Neural crest cell (in vitro differentiated cells): Measurements from ENCODE around the gene GPR151. TPM values are rescaled to one million over a fixed set of nuclear protein-coding genes. Genes with fewer than 3 reads are reported as not detected.

ENCODE experiments used
- DNase-seq: peaks from one replicate; pipeline ENCODE4 v3.0.0; 2021; ENCODE audit warnings: low read depth, mixed read lengths, low spot score
- H3K27ac Mint-ChIP-seq: one replicate; pipeline ENCODE4 v1.8.0; 2021; ENCODE audit warnings: mild to moderate bottlenecking, mixed read lengths; ENCODE audit not compliant: unreplicated experiment
- H3K27me3 Mint-ChIP-seq: 2 replicates; pipeline ENCODE4 v1.8.0; 2021; ENCODE audit warnings: low read depth, mild to moderate bottlenecking, mixed read lengths
- H3K36me3 Mint-ChIP-seq: 2 replicates; pipeline ENCODE4 v1.8.0; 2021; ENCODE audit warnings: low read depth, mild to moderate bottlenecking, mixed read lengths
- H3K4me1 Mint-ChIP-seq: 2 replicates; pipeline ENCODE4 v1.8.0; 2021; ENCODE audit warnings: mixed read lengths
- H3K4me3 Mint-ChIP-seq: one replicate; pipeline ENCODE4 v1.8.0; 2021; ENCODE audit warnings: mild to moderate bottlenecking, mixed read lengths
- H3K9me3 Mint-ChIP-seq: 2 replicates; pipeline ENCODE4 v1.8.0; 2021; ENCODE audit warnings: mixed read lengths
- CTCF ChIP-seq: fragments of 200-600 bp; sonication (generic); conservative IDR thresholded peaks from 2 replicates; pipeline ENCODE4 v1.5.0; 2021; ENCODE audit warnings: antibody characterized with exemption, mild to moderate bottlenecking
- total RNA-seq: library from RNA; stranded (reverse); gene quantifications from 2 replicates; pipeline ENCODE4 v1.2.1, GENCODE V29; 2021

Gene GPR151
- total RNA-seq, 1 donor from 2014 or later, result not detected

GRCh38 chr5:146484714-146485391 is 31.1 kb downstream of the GPR151 start:
- Mint-ChIP-seq H3K4me1 (no peaks in the 10 kb centered on the region), H3K9me3 (no peaks in the 10 kb centered on the region)

GRCh38 chr5:146482775-146483174 is 33.2 kb downstream of the GPR151 start:
- no peak for DNase-seq
- H3K36me3 Mint-ChIP-seq, result peaks cover 17% of the 10 kb centered on the region
- no peak overlapping the region for H3K27ac Mint-ChIP-seq
- TF ChIP-seq CTCF, result no peak
- H3K4me1 Mint-ChIP-seq, result no peaks in the 10 kb centered on the region
- H3K27me3 Mint-ChIP-seq, result no peaks in the 10 kb centered on the region
- no peaks in the 10 kb centered on the region for H3K9me3 Mint-ChIP-seq
- no peak overlapping the region for H3K4me3 Mint-ChIP-seq

More at GRCh38 chr5:146484714-146485391, 31.1 kb downstream of the GPR151 start:
- DNase-seq, result no peak
- H3K36me3 Mint-ChIP-seq, result peaks cover 30% of the 10 kb centered on the region
- no peaks in the 10 kb centered on the region for H3K27me3 Mint-ChIP-seq
- H3K27ac Mint-ChIP-seq, result no peak overlapping the region
- no peak for TF ChIP-seq CTCF
- no peak overlapping the region for H3K4me3 Mint-ChIP-seq

GRCh38 chr5:146475906-146476305 is 40.1 kb downstream of the GPR151 start:
- no peak overlapping the region for H3K27ac Mint-ChIP-seq
- no peak for DNase-seq

GRCh38 chr5:146475190-146475780 is 40.7 kb downstream of the GPR151 start:
- H3K4me3 Mint-ChIP-seq, result no peak overlapping the region
- H3K27me3 Mint-ChIP-seq, result no peaks in the 10 kb centered on the region
- H3K4me1 Mint-ChIP-seq, result no peaks in the 10 kb centered on the region
- DNase-seq, result no peak
- H3K27ac Mint-ChIP-seq, result no peak overlapping the region
- TF ChIP-seq CTCF, result peak; percentile 47
- H3K9me3 Mint-ChIP-seq, result no peaks in the 10 kb centered on the region
- H3K36me3 Mint-ChIP-seq, result peaks cover 35% of the 10 kb centered on the region

More at GRCh38 chr5:146475906-146476305, 40.1 kb downstream of the GPR151 start:
- H3K4me1 Mint-ChIP-seq, result no peaks in the 10 kb centered on the region
- H3K27me3 Mint-ChIP-seq, result no peaks in the 10 kb centered on the region
- H3K4me3 Mint-ChIP-seq, result no peak overlapping the region
- TF ChIP-seq CTCF, result no peak
- no peaks in the 10 kb centered on the region for H3K9me3 Mint-ChIP-seq
- H3K36me3 Mint-ChIP-seq, result peaks cover 33% of the 10 kb centered on the region

GRCh38 chr5:146474065-146474464 is 41.9 kb downstream of the GPR151 start:
- no peak overlapping the region for H3K4me3 Mint-ChIP-seq
- peaks cover 36% of the 10 kb centered on the region for H3K36me3 Mint-ChIP-seq

More at GRCh38 chr5:146474065-146474464, 41.9 kb downstream of the GPR151 start:
- Mint-ChIP-seq H3K27ac (no peak overlapping the region), H3K27me3 (no peaks in the 10 kb centered on the region), H3K9me3 (no peaks in the 10 kb centered on the region), H3K4me1 (no peaks in the 10 kb centered on the region)
- no peak for TF ChIP-seq CTCF
- no peak for DNase-seq
